Epithelial cell of alveolus of lung (primary cell): Measurements from ENCODE around the gene BBS5. TPM values are rescaled to one million over a fixed set of nuclear protein-coding genes. Genes with fewer than 3 reads are reported as not detected.

Experiments used
- total RNA-seq: library from RNA; depleted of rRNA; stranded (reverse); fragments of >200 nt; gene quantifications from 2 replicates; pipeline ENCODE4 v1.2.1, GENCODE V29; 2015

Gene BBS5
- 2.8 and 12.1 TPM in 2 replicates for total RNA-seq

GRCh38 chr2:169479257-169480078, at the start of gene BBS5:
Gene BBS5, plus strand, starts transcription at chr2:169479494. Its CDS starts 60 bp downstream, at chr2:169479554.

DNA sequence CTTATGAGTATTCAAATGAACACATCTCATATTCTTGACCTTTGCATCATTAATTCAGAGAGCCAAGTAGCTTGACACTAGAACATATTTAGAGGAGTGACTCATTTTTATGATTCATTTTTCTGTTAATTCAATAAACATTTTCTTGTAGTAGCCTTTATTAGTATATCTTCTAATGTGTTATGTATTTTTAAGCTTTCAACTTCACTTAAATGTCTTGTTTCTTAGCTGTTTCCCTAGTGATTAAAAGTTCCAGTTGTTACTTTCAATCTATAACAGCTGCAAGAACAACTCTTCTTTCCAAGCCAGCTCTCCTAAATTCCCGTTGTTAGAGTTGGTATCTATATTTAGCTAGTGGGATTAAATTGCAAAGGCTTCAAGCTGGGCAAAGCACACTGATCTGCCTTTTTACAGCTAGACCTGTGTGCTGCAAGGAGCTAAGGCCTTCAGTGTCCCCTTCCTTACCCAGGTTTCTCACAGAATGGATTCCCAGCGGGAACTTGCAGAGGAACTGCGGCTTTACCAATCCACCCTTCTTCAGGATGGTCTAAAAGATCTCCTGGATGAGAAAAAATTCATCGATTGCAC, 30.1 kb downstream of the BBS5 start, which contains the start of gene KLHL41:
TSS of gene KLHL41 (plus strand) at position 405 of the 588 bp plus-strand sequence. CDS start at position 482, 77 bp downstream.

Other genes with a start within 250 kb of the BBS5 start
- not detected in 2 replicates for gene LRP2, start 117.0 kb upstream of the BBS5 start, total RNA-seq
- gene KLHL41, start 30.2 kb downstream of the BBS5 start, total RNA-seq = 0.13 and 5.7 TPM in 2 replicates
- gene FASTKD1, start 94.4 kb downstream of the BBS5 start, total RNA-seq = 5.8 and 13.2 TPM in 2 replicates
- gene PPIG, start 104.9 kb downstream of the BBS5 start, total RNA-seq = 10.9 and 20.8 TPM in 2 replicates
- not detected in 2 replicates for gene CFAP210, start 214.9 kb downstream of the BBS5 start, total RNA-seq
- gene PHOSPHO2, start 215.0 kb downstream of the BBS5 start, total RNA-seq = 2.2 and 8.3 TPM in 2 replicates